Posterior cingulate gyrus (tissue), 11 donors: ENCODE results near the gene GANAB.
"Not testable (repeated sequence)": the region's sequence is repeated elsewhere in the genome, so short reads cannot be mapped to it uniquely, and the experiment has no call there.

ENCODE experiments used
- DNase-seq, 10 donors: peaks; one replicate each; pipeline versions ENCODE4 v3.0.0 to v3.0.0-alpha.2; 2020 to 2021; ENCODE audit warnings: mixed read lengths in 3 of 10
- intact Hi-C: fragments of 100-400 bp; cut with DNase I; formaldehyde crosslinking; loops from one replicate; pipeline ENCODE4 v1.15.1; 2023

GANAB gene

DNA sequence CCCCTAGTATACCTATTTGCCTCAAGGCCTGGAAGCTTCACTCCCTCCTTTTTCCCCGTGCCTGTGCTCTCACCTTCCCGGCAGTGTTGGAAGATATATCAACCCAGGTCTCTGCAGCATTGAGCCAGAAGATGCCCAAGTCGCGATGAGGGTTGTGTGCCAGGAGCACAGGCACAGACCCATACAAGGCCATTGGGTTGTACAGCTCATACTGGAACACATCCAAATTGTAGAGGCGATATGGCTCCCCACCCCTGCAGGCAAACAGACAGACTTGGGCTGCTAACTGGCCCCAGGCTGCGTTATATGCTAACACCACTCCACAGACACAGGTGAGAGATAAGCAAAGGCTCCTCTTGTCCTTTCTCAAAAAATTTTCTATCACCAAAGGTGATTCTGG, 13.9 kb downstream of the GANAB start:
- intact Hi-C loops, result no loop called here
- DNase-seq, result peak in 1 of 10 donors; percentile 37

DNA sequence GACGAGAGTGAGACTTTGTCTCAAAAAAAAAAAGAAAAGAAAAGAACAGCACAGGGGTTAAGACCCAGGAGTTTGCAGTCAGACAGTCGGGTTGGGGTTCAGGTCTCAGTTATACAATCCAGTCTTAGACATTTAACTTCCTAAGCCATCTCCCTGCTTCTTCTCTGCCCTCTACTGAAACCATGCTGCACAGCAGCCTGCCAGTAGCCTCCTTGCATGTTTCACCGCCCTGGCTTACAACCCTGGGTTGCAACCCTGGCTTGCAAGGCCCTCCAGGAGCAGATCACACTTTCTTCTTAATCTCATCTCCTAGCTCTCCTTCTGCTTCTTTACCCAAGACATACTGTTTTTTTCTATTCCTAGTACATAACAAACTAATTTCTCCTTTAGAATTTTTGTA, 18.7 kb downstream of the GANAB start:
- DNase-seq, result peak in 1 of 10 donors; percentile 57
- intact Hi-C loops, result no loop called here

DNA sequence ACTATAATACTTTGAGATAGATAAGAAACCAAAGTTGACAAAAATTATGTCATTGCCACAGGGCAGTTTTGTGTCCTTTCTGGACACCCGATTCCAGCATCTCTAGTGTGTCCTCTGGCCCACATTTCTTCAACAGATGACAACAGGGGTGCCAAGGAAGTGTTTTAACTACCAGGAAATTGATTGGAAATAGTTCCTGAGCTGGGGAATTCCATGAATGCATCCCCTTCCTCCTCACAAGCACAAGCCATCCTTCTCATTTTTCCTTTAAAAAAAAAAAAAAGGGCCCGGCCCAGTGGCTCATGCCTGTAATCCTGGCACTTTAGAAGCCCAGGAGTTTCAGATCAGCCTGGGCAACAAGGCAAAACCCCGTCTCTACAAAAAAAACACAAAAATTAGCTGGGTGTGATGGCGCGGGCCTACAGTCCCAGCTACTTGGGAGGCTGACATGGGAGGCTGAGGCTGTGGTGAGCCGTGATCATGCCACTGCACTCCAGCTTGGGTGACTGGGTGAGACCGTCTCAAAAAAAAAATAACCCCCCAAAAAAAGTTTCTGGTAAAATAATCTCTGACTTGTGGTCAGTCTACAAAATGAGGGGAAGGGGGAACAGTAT, 23.8 kb downstream of the GANAB start:
- intact Hi-C loops, result loop anchor here (1.0 to 5.0 kb wide), 2 partner anchors 24 to 50 kb away; partner anchors contain the start of genes EEF1G and GANAB
- peak in 1 of 10 donors; percentile 18 for DNase-seq

DNA sequence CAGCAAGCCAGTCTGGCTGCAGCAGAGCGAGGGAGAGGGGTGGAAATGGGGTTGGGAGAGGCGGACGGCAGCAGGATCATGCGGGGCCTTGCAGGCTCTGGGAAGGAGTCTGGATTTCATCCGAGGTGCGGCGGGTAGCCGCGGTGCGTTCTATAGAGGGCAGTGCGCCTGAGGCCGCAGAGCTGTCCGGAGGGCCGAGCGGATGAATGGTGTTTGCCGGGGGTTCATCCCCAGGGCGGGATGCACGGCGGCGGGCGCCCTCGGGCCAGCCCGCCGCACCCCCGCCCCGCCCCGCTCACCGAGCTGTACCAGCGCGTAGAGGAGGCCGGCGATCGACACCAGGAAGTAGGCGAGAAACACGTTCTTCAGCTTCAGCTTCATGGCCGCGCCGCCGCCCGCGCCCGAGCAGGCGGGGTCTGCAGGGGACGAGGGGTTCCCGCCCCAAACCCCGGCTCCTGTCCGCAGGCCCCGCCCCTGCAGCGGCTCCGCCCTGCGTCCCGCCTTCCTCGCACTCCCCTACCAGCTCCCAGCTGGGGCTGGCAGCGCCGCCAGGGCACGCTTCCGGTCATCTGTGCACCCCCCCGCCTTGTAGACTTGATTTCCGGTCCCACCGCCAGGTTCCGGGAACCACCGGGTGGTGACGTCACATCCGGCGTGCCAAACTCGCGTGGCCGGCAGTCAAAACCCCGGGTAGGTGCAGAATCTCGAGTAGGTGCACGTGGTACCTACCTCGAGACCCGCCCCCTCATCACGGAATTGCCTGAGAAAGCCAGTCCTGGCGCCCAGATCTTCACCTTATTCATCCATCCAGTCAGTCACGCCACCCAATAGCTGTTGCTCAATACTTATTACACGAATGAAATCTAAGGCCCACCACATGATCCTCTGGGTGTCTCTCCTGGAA, 24.6 kb downstream of the GANAB start, which contains the start of gene B3GAT3:
Gene B3GAT3, minus strand, starts transcription at position 420 of the 904 bp plus-strand sequence. Its CDS starts 39 bp downstream, at position 381.
- peak; percentile 97 to 100 (median 98) for DNase-seq
- intact Hi-C loops, result loop anchor here (1.0 to 5.0 kb wide), 4 partner anchors 9 to 50 kb away; partner anchors contain the start of genes EEF1G, GANAB, MTA2 and ROM1

DNA sequence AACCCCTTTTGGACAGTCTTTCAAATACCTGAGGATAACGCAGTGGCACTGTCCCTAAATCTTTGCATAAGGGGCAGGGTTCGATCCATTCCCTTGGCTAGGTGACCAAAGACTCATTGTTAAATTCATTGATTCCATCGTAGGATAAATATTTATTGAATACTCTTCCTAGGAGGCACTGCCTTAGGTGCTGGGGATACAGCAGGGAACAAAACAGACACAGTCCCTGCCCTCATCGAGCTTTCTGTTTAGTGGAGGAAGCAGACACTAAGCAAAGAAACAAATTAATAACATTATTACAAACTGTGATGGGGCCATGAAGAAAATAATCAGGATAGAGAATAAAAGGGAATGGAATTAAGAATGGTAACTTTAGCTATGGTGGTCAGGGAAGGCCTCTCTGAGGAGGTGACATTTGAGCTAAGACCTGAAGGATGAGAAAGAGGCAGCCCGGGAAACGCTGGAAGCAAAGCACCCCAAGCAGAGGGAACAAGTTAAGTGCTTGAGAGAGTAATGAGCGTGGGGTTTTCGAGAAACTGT, 25.3 kb downstream of the GANAB start:
- intact Hi-C loops, result loop anchor here (1.0 to 5.0 kb wide), 3 partner anchors 8 to 49 kb away; partner anchors contain the start of genes EEF1G, MTA2 and ROM1
- DNase-seq, result no peak

DNA sequence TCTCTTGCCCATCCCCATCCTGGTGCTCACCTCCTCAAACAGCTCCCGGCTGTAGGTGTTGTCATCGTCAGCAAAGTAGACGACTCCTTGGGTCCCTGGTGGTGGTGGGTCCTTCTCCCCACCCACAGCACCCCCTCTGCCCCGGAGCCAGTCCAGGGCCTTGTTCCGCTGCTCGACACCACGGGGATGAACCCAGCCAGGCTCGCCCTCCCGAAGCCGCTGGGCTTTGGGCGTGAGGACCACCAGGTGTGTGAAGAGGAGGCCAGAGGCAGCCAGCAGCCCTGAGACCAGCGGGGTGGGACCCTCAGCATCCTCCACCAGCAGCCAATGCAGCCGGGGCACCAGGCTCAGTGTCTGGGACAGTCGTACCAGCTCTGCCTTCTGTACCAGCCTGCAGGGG, 29.5 kb downstream of the GANAB start:
- DNase-seq, intact Hi-C loops: not testable (repeated sequence)

DNA sequence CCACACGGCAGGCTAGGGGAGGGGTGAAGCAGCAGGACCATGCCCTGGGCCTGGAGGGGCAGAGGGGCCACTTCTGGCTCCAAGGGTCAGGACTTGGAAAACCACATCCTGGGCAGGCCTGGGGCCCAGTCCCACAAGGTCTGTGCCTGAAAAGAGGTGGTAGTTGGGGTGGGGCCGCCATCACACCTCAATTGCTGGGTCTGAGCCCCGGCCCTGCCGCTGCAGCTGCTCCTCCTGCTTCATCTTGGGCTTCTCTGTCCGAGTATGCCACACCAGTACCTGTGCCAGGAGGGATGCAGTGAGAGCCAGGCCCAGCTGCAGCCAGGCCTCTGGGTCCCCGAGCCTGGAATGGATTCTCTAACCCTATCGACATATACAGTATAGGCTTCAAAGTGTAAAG, 30.9 kb downstream of the GANAB start:
- intact Hi-C loops, result no loop called here
- no peak for DNase-seq

DNA sequence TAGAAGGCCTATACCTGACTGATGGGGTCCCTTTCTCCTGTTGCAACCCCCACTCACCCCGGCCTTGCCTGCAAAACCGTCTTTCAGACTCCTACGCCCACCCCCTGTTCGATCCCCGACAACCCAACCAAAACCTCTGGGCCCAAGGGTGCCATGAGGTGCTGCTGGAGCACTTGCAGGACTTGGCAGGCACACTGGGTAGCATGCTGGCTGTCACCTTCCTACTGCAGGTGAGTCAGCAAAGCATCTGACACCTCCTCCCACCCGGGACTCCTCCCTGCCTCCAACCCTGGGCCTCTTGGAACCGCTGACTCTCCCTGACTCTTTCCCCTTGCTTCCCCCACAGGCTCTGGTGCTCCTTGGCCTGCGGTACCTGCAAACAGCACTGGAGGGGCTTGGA, 32.1 kb downstream of the GANAB start:
- intact Hi-C loops, result no loop called here
- DNase-seq, result peak in 5 of 10 donors; percentile 28 to 87 (median 81)

DNA sequence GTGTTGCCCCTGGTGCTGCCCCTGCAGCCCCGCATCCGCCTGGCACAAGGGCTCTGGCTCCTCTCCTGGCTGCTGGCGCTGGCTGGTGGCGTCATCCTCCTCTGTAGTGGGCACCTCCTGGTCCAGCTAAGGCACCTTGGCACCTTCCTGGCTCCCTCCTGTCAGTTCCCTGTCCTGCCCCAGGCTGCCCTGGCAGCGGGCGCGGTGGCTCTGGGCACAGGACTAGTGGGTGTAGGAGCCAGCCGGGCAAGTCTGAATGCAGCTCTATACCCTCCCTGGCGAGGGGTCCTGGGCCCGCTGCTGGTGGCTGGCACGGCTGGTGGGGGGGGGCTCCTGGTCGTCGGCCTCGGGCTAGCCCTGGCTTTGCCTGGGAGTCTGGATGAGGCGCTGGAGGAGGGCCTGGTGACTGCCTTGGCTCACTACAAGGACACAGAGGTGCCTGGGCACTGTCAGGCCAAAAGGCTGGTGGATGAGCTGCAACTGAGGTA, 33.1 kb downstream of the GANAB start:
- peak in 2 of 10 donors; percentile 13 to 87 for DNase-seq

DNA sequence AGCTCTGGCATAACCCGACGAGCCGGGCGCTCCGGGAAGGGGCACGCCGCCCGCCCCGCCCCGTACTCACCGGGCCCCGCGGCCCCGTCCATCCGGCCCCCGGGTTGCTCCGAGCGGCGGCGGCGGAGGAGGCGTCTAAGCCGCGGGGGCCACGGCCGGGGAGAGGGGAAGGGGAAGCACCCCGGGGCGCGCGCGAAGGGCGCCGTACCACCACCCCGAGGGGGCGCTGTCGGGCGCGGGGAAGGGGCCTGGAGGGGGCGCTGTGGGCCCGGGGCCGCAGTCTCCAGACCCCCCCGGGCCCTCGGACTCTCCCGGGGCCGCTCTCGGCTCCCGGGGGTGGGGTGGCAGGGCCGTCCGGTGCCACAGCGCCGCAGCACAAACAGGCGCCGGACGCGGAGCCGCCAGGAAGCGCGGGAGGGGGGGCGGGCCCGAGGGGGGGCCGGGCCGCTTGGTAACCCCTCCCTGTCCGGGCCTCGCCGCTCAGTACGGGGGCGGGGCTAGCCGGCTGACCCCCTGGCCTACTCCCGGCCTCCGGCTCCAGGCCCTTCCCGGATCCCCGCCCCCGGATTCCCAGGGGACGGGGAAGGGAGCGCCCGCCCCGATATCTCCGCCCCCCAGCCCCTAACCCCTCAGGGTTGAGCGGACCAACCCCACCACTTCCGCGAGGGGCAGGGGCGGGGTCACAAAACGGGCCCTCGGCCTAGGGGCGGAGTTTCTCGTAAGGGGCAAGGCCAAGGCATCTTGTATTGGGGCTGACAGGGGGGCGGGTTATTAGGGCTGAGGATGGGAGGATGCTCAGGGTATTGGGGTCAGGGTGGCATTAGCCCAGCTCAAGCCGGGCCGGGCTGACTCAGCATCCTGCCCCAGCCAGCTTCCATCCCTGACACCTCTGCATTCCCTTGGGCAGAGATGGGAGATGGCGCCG, 33.8 kb downstream of the GANAB start, which contains the start of the genes EML3 and ROM1:
Gene EML3, minus strand, starts transcription at position 410 of the 925 bp plus-strand sequence. Its CDS starts 318 bp downstream, at position 92.
Gene ROM1, plus strand, starts transcription at position 892 of the 925 bp plus-strand sequence. Its CDS starts 25 bp downstream, at position 917.
- intact Hi-C loops, result loop anchor here (1.0 kb wide), 1 partner anchor 9 kb away; the partner anchor contains the start of gene B3GAT3

More for the DNA sequence above, 33.1 kb downstream of the GANAB start:
- intact Hi-C loops, result loop anchor here (1.0 kb wide), 1 partner anchor 8 kb away; the partner anchor contains the start of gene B3GAT3

DNA sequence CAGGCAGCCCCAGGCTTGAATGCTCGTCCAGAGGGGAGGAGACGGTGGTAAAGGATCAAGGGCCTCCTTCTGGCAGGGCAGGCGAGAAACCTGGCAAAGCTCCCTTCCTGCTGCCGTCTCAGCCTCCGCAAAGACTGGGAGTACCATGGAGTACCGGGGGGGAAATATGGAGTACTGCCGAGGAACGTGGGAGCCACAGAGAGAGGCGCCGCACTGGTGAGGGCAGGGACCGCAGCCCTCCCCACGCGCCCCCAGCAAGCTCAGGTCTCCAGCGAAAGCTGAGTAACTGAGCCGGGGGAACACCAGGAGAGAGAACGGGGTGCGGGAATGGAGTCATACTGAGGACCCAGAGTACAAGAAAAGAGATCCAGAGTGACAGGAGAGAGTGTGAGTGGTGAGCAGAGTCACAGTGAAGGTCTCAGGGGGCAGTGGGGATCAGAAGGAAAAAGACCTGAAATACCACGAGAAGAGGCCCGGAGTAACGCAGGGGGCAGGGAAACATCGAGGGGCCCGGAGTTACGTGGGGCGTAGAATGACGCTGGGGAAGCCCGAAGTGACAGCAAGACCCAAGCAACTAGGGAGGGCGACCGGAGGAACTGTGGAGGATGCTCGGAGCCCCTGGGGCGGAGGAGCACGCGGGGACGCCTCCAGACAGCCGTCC, 34.6 kb downstream of the GANAB start:
- intact Hi-C loops, result no loop called here
- peak in 5 of 10 donors; percentile 11 to 91 (median 47) for DNase-seq

More for the DNA sequence above, 33.8 kb downstream of the GANAB start, which contains the start of the genes EML3 and ROM1:
- DNase-seq, result peak; percentile 69 to 97 (median 81)

DNA sequence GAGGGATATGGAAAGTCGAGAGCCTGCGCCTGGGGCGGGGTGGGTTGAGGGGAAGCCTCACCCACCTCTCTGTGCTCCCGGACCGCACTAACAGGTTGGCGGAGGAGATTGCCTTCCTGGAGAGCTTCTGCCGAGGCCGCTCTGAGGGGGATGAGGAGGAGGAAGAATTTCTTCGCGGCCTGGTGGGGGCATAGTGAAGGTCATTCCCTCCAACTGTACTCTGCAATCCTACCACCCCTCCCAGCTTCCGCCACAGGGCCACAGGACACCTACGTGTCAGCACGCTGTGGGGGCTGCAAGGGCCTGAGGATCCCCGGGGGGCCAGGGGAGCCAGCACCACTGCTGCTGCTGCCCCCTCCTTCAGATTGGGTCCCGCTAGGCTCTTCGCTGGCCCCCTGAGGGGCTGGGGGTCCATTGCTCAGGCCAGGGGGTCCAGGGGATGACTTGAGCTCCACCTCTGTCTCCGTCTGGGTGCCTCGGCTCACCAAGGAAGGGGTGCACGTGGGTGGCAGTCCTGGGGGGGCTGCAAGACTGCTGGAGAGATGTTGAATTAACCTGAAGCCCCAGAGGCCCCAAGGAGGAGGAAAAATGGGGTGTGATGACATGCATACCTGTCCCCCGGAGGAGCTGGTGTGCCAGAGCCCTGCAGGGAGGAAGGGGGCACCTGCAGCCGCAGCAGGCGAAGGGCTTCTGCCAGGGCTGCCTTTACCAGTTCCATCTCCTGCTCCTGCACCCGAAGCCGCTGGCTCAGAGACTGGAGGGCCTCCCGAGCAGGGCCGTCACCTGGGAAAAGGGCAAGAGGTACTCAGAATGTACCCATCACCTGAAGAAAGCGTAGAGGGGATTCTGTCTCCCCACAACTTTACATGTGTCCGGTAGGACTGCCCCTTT, 35.4 kb downstream of the GANAB start:
- intact Hi-C loops, result no loop called here
- peak in 1 of 10 donors; percentile 43 for DNase-seq

DNA sequence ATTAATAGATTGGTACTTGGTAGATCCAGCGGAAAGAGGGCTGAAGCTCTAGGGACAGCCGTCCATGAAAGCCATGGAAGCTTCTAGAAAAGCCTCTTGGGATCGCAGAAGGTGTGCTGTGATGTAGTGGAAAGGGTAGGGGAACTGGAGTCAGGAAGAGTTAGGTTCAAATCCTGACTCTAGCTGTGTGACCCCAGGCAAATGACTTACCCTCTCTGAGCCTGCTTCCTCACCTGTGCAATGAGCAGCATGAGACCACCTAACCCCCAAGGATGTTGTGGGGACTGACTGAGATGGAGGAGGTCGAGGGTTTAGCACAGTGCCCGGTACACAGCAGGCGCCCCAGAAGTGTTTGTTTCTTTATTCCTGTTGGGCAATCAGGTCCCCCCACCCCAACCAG, 36.0 kb downstream of the GANAB start:
- intact Hi-C loops, result no loop called here
- no peak for DNase-seq

DNA sequence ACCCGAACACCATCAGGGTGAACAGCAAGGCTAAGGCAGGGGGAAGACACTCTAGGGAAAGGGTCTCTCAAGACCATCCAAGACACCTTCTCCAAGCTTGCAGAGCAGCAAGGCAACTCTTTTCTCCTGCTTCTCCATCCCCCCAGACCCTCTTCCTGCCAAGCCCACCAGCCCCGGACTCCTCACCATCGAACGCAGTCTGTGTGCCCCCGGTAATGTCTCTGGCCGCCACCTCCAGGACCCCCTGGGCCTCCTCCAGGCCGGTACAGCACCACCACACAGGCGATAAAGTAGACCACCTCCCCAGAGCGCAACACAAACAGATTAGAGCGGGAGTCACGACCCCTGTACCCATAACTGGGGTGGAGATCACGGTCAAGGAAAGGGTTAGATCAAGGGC, 37.6 kb downstream of the GANAB start:
- intact Hi-C loops, result no loop called here
- peak in 1 of 10 donors; percentile 51 for DNase-seq

DNA sequence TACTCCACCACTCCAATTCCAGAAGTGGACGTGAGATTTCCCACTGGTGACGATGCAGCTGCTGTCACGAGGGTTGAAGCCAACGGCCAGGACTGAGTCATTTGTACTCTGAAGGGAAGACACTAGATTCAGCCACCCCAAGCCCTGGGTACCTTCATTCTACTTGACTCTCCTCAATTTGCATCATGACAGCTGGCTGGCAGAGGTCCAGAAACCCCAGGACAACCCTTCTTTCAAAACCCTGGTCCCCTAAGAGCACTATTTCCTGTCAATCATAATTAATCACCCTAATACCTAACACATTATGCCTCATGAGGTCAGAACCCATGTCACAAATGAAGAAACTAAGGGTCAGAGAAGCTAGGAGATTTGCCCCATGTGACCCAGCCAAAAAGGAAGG, 38.7 kb downstream of the GANAB start:
- DNase-seq, result peak in 1 of 10 donors; percentile 48
- intact Hi-C loops, result no loop called here

DNA sequence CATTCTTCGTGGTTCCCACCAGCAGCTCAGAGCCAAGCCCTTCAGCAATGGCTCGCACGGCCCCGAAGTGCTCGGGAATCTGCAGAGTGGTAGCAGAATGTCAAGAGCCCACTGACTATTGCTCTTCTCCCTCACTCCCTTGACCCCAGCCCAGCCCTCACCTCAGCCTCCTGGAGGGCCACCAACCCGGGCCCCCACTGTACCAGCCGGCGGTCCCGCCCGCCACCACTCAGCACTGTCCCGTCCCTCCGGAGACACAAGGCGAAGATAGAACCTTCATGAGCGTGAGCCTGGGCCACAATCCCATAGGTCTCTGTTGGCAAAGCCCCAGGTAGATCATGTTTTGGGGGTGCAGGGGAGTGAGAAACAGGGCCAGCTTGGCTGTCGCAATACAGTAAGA, 40.5 kb downstream of the GANAB start:
- intact Hi-C loops, result no loop called here
- DNase-seq, result peak in 1 of 10 donors; percentile 34

DNA sequence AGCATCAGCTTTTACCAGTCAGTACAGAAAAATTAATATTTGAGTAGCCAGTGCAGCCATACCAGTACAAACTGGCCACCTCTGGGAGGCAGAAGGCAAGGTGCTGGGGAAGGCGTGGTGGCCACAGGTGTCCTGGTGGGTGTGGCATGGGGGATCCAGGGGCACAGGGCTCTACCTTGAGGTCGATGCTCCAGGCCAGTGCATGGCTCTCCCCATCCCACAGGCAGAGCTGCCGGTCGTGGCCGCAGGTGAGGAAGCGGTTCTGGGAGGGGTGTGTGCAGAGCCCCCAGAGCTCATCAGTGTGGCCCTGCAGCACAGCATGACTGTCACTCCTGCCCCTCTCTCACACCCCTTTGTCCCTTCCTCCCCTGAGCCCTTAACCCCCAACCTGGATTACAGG, 40.9 kb downstream of the GANAB start:
- intact Hi-C loops, result no loop called here

More for the DNA sequence above, 40.9 kb downstream of the GANAB start:
- peak in 1 of 10 donors; percentile 33 for DNase-seq
